ENCODE results near the gene UBE2S. TPM values are rescaled to one million over a fixed set of nuclear protein-coding genes. Genes with fewer than 3 reads are reported as not detected.

The UBE2S gene
- total and polyA plus RNA-seq, 2 of the 8 experiments (the other 6 are each of a cell fraction or from before 2014, with no cell fraction given): 398 to 530 TPM

GRCh38 chr19:55440411-55441105, 33.0 kb upstream of the UBE2S start:
- CTCF ChIA-PET (ENCODE audit: partially characterized antibody): interaction anchor here (1.2 to 1.6 kb wide), 2 partner anchors 12 to 282 kb away, joined by 3 to 8 read pairs; no protein-coding TSS in a partner anchor
- Histone ChIP-seq H3K23ac (ENCODE audit: insufficient read length) (no peak overlapping the region), H3K79me2 (ENCODE audit: control insufficient read depth in 1 of 2, insufficient read depth in 2 of 2, low read length in 2 of 2) (no peaks in the 10 kb centered on the region), H3K4me3 (ENCODE audit: extremely low read depth in 1 of 4, insufficient read depth in 2 of 4, low read depth in 3 of 4, low read length in 4 of 4) (peak overlapping the region; percentile 32 to 65 (median 47)), H2BK120ac (replicated peaks; ENCODE audit: low read depth, low read length) (peak overlapping the region; percentile 84), H2AK5ac (ENCODE audit: low read depth, low read length) (no peak overlapping the region), H2BK15ac (ENCODE audit: low read length) (no peak overlapping the region; the same call in 1 of the 2 replicates), H4K20me1 (replicated peaks in 1 of 2; ENCODE audit: control insufficient read depth in 1 of 2, insufficient read depth in 2 of 2, low read length in 2 of 2) (peaks cover 6 to 12% of the 10 kb centered on the region in 2 experiments), H3K36me3 (ENCODE audit: control insufficient read depth in 2 of 4, insufficient read depth in 4 of 4, low read length in 3 of 4) (no peaks in the 10 kb centered on the region), H4K91ac (replicated peaks; ENCODE audit: insufficient read length, low read length) (peak overlapping the region; percentile 61), H3K9me3 (ENCODE audit: insufficient read depth in 2 of 2, low read depth in 1 of 2, low read length in 1 of 2) (no peaks in the 10 kb centered on the region), H3K27me3 (replicated peaks in 1 of 4; ENCODE audit: control insufficient read depth in 3 of 4, extremely low read depth in 1 of 4, insufficient read depth in 3 of 4, low read length in 3 of 4) (peaks cover 39 to 74% (median 65%) of the 10 kb centered on the region in 4 experiments), H4K5ac (ENCODE audit: insufficient read length, low read depth, low read length) (no peak overlapping the region), H3K4ac (replicated peaks; ENCODE audit: insufficient read length, low read depth, low read length) (peak overlapping the region; percentile 10), H2AFZ (ENCODE audit: low read length) (peak overlapping the region; percentile 12; the same call in 1 of the 2 replicates), H3K79me1 (ENCODE audit: low read depth, low read length) (no peaks in the 10 kb centered on the region), H2BK20ac (ENCODE audit: low read length) (peak overlapping the region; percentile 1; the same call in 1 of the 2 replicates), H2BK5ac (ENCODE audit: low read depth, low read length) (no peak overlapping the region; the same call in 1 of the 2 replicates), H3K27ac (ENCODE audit: low read depth, low read length) (no peak overlapping the region), H3K56ac (replicated peaks; ENCODE audit: insufficient read length, low read depth, low read length) (no peak overlapping the region), H3K9ac (replicated peaks in 1 of 4; ENCODE audit: extremely low read depth in 1 of 4, low read depth in 3 of 4, low read length in 3 of 4) (peak overlapping the region in 1 of 4 experiments; percentile 3; a peak in 1 of 7 replicates), H3K18ac (ENCODE audit: extremely low read depth, low read length) (peak overlapping the region; percentile 83), H3K14ac (ENCODE audit: insufficient read length) (no peak overlapping the region), H2BK12ac (ENCODE audit: low read depth, low read length) (peak overlapping the region; percentile 88; the same call in 1 of the 2 replicates), H3K4me2 (ENCODE audit: insufficient read depth in 1 of 2, low read depth in 2 of 2, low read length in 2 of 2) (peak overlapping the region; percentile 74 to 92), H4K8ac (ENCODE audit: extremely low read depth, insufficient read depth, low read length) (peak overlapping the region; percentile 58; the same call in 1 of the 2 replicates), H3K23me2 (ENCODE audit: low read depth, low read length) (peaks cover 14% of the 10 kb centered on the region; the same call in 1 of the 2 replicates), H3K4me1 (replicated peaks in 1 of 4; ENCODE audit: control insufficient read depth in 3 of 4, insufficient read depth in 4 of 4, low read length in 3 of 4) (peaks cover 6 to 21% (median 9%) of the 10 kb centered on the region in 4 experiments)
- FAIRE-seq: peak; percentile 50
- 9% methylated on average over 28 of the region's 39 CpGs; no CpG with 5 or more reads in 1 of the 2 experiments for WGBS, 2 experiments (ENCODE audit: extremely low coverage in 1 of 2, insufficient coverage in 1 of 2, insufficient read length in 1 of 2, insufficient replicate concordance in 2 of 2, low coverage in 1 of 2, low lambda C conversion rate in 2 of 2, missing lambda C conversion rate in 1 of 2)
- POLR2A ChIA-PET (ENCODE audit: partially characterized antibody): interaction anchor here (0.7 to 1.9 kb wide), 3 partner anchors 51 to 146 kb away, joined by 3 to 5 read pairs (median 4); no protein-coding TSS in a partner anchor
- DNase-seq (ENCODE audit: low read depth in 1 of 2, low spot score in 2 of 2): peak in 1 of 2 experiments; percentile 96
- TF ChIP-seq YY1 (IDR thresholded peaks at IDR 0.05; ENCODE audit: low read depth, low read length) (no peak), KDM4A (IDR thresholded peaks at IDR 0.05; ENCODE audit: low read depth, low read length, severe bottlenecking) (peak; percentile 76), TCF12 (IDR thresholded peaks at IDR 0.05; ENCODE audit: low read depth, low read length) (no peak), GABPA (IDR thresholded peaks at IDR 0.05; ENCODE audit: borderline replicate concordance, insufficient read depth, low read length) (no peak), SUZ12 (IDR thresholded peaks at IDR 0.05; ENCODE audit: low read length) (no peak), SP4 (IDR thresholded peaks at IDR 0.05; ENCODE audit: low read length) (peak; percentile 87), HDAC2 (IDR thresholded peaks at IDR 0.05; ENCODE audit: borderline replicate concordance in 1 of 2, low read depth in 2 of 2, low read length in 2 of 2) (peak in 1 of 2 experiments; percentile 38; a peak in 1 of 4 replicates), TAF1 (IDR thresholded peaks at IDR 0.05; ENCODE audit: low read depth, low read length) (0 out of 2 replicates have a peak, but pooled peaks have one; percentile 47), TAF7 (optimal IDR thresholded peaks at IDR 0.05; ENCODE audit: borderline replicate concordance, low read depth, low read length) (no peak), SP1 (IDR thresholded peaks at IDR 0.05; ENCODE audit: low read depth, low read length) (peak; percentile 30; the same call in 1 of the 2 replicates), JUN (IDR thresholded peaks at IDR 0.05; ENCODE audit: low read depth, low read length) (no peak), JUND (IDR thresholded peaks at IDR 0.05; ENCODE audit: low read length) (no peak)

Data from H1 (cell line).